ENCODE results near the gene STXBP5.

DNA sequence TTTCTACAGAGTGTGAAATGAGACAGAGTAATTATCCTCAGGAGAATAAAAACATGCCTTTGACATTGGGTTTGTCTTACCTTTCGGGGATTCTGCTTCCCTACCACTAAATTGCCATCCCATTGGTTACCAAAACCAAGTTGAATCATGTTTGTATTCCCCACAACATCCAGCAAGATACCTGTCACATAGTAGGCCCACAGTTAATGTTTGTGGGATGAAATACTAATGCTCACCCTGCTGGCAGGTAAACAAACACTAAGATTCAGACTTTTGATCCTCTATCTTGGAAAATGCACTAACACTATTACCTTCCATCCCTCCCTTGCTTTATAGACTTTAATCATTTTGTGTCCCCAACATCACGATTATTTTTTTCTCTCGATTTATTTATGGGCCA lies 8.2 kb upstream of the STXBP5 start:
- no peak for TF ChIP-seq SETDB1 (IDR thresholded peaks at IDR 0.05; ENCODE audit: insufficient read length, low read length)
- TF ChIP-seq, protein P1, sequence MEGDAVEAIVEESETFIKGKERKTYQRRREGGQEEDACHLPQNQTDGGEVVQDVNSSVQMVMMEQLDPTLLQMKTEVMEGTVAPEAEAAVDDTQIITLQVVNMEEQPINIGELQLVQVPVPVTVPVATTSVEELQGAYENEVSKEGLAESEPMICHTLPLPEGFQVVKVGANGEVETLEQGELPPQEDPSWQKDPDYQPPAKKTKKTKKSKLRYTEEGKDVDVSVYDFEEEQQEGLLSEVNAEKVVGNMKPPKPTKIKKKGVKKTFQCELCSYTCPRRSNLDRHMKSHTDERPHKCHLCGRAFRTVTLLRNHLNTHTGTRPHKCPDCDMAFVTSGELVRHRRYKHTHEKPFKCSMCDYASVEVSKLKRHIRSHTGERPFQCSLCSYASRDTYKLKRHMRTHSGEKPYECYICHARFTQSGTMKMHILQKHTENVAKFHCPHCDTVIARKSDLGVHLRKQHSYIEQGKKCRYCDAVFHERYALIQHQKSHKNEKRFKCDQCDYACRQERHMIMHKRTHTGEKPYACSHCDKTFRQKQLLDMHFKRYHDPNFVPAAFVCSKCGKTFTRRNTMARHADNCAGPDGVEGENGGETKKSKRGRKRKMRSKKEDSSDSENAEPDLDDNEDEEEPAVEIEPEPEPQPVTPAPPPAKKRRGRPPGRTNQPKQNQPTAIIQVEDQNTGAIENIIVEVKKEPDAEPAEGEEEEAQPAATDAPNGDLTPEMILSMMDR (tag by site-specific recombination; IDR thresholded peaks at IDR 0.05) = no peak
- TF ChIP-seq, protein P2, sequence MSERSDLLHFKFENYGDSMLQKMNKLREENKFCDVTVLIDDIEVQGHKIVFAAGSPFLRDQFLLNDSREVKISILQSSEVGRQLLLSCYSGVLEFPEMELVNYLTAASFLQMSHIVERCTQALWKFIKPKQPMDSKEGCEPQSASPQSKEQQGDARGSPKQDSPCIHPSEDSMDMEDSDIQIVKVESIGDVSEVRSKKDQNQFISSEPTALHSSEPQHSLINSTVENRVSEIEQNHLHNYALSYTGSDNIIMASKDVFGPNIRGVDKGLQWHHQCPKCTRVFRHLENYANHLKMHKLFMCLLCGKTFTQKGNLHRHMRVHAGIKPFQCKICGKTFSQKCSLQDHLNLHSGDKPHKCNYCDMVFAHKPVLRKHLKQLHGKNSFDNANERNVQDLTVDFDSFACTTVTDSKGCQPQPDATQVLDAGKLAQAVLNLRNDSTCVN (tag by site-specific recombination; optimal IDR thresholded peaks at IDR 0.05) = no peak
- TF ChIP-seq, protein P3, sequence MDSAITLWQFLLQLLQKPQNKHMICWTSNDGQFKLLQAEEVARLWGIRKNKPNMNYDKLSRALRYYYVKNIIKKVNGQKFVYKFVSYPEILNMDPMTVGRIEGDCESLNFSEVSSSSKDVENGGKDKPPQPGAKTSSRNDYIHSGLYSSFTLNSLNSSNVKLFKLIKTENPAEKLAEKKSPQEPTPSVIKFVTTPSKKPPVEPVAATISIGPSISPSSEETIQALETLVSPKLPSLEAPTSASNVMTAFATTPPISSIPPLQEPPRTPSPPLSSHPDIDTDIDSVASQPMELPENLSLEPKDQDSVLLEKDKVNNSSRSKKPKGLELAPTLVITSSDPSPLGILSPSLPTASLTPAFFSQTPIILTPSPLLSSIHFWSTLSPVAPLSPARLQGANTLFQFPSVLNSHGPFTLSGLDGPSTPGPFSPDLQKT (IDR thresholded peaks at IDR 0.05; ENCODE audit: borderline replicate concordance, low read depth, low read length) = no peak
- no peak for TF ChIP-seq BCL11A (tag by site-specific recombination; IDR thresholded peaks at IDR 0.05; ENCODE audit: low read depth)
- no peak for TF ChIP-seq ZNF175 (tag by site-specific recombination; IDR thresholded peaks at IDR 0.05)
- TF ChIP-seq MYNN (tag by site-specific recombination; IDR thresholded peaks at IDR 0.05; ENCODE audit: borderline replicate concordance) = no peak
- no peak for TF ChIP-seq ZNF155 (tag by site-specific recombination; IDR thresholded peaks at IDR 0.05)
- TF ChIP-seq YY1 (tag by site-specific recombination; IDR thresholded peaks at IDR 0.05) = no peak
- TF ChIP-seq, protein P4, sequence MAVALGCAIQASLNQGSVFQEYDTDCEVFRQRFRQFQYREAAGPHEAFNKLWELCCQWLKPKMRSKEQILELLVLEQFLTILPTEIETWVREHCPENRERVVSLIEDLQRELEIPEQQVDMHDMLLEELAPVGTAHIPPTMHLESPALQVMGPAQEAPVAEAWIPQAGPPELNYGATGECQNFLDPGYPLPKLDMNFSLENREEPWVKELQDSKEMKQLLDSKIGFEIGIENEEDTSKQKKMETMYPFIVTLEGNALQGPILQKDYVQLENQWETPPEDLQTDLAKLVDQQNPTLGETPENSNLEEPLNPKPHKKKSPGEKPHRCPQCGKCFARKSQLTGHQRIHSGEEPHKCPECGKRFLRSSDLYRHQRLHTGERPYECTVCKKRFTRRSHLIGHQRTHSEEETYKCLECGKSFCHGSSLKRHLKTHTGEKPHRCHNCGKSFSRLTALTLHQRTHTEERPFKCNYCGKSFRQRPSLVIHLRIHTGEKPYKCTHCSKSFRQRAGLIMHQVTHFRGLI (tag by site-specific recombination; IDR thresholded peaks at IDR 0.05) = no peak
- no peak for TF ChIP-seq ZNF76 (tag by site-specific recombination; IDR thresholded peaks at IDR 0.05; ENCODE audit: borderline replicate concordance, low read depth)
- no peak for TF ChIP-seq ZNF184 (tag by site-specific recombination; IDR thresholded peaks at IDR 0.05)
- no peak for TF ChIP-seq ZNF629 (tag by site-specific recombination; IDR thresholded peaks at IDR 0.05)

All from HEK293 (cell line).